DMS 273 (cell line): ENCODE measurements around the gene NTSR2.
A peak's percentile ranks its signal among the peaks of the same experiment; 100 is the strongest.
"Not testable (repeated sequence)": the region's sequence is repeated elsewhere in the genome, so short reads cannot be mapped to it uniquely, and the experiment has no call there.

Source experiments
- DNase-seq: peaks from one replicate; lab custom pipeline; 2025; ENCODE audit not compliant: unreplicated experiment; lab: John Stamatoyannopoulos, UW

The NTSR2 gene

GRCh38 chr2:11680182-11680900, 10.3 kb upstream of the NTSR2 start:
- no peak for DNase-seq

DNA sequence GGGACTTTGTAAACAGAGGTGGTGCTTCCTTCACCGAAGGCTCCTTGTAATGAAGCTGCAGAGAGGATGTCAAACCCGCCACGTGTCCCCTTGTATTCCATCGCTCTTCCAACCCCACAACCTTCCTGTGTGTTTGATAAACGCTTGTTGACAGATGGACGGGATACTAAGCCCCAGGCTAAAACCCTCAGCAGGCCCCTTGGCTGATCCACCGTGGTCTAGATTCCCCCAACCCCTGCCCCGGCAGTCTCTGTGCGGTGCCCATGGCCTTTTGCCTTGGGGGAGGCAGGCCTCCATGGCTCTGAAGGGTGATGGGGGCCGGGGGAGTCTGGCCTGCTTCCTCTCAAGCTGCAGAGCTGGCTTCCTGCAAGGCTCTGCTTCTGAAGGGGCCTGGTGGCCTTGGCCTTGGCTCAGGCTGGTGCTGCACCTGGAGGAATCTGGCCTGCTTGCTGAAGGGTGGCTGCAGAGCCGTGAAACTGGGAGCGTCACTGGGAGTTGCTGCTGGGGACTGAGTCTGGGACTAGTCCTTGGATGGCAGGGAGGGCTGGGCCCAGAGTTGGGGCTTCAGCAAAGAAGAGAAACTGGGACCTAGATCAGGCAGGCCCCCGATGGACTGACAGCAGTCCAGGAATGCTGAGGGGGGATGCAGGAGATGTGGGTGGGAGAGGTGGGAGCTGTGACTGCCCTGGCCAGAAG, 9.6 kb upstream of the NTSR2 start:
- DNase-seq = no peak

GRCh38 chr2:11679016-11679415, 9.0 kb upstream of the NTSR2 start:
- DNase-seq = no peak

GRCh38 chr2:11678306-11678960, 8.4 kb upstream of the NTSR2 start:
- DNase-seq = no peak

- no peak for DNase-seq
Observed at GRCh38 chr2:11677136-11678055, 7.4 kb upstream of the NTSR2 start.

DNA sequence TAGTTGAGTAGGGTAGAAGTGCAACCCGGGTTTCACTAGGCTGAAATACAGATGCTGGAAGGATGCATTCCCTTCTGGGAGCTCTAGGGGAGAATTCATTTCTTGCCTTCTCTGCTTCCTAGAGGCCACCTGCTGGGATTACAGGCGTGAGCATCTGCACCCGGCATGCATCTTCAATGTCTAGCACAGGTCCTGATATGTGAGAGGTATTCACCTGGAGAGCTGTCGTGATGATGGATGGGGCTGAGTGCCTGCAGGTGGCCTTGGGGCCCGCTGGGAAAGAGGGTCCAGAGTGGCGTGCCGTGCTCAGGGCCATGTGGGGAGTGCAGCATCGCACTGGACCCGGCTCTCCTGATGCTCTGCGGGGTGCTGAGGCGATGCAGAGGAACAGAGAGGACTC, 6.6 kb upstream of the NTSR2 start:
- DNase-seq = peak; percentile 22

GRCh38 chr2:11675423-11676112, 5.6 kb upstream of the NTSR2 start:
- DNase-seq = no peak

DNA sequence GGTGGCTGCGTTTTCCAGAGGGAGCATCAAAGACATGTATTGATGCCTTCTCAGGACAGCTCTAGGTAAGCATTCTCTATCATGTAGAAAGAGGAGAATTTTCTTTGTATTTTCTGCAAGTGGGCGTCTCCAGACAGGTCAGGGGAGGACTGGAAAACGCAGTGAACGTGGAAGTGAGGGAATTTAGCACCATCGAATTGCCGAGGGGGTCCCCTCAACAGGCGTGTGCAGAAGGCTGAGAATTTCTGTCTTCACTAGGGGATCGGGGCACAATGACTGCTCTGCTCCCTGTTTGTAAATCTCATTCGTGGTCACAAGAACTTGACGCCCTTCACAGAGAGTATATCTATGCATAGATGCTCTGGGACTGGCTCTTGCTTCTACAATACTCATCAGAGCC, 5.0 kb upstream of the NTSR2 start:
- DNase-seq = no peak

GRCh38 chr2:11672407-11672806, 2.4 kb upstream of the NTSR2 start:
- no peak for DNase-seq

DNA sequence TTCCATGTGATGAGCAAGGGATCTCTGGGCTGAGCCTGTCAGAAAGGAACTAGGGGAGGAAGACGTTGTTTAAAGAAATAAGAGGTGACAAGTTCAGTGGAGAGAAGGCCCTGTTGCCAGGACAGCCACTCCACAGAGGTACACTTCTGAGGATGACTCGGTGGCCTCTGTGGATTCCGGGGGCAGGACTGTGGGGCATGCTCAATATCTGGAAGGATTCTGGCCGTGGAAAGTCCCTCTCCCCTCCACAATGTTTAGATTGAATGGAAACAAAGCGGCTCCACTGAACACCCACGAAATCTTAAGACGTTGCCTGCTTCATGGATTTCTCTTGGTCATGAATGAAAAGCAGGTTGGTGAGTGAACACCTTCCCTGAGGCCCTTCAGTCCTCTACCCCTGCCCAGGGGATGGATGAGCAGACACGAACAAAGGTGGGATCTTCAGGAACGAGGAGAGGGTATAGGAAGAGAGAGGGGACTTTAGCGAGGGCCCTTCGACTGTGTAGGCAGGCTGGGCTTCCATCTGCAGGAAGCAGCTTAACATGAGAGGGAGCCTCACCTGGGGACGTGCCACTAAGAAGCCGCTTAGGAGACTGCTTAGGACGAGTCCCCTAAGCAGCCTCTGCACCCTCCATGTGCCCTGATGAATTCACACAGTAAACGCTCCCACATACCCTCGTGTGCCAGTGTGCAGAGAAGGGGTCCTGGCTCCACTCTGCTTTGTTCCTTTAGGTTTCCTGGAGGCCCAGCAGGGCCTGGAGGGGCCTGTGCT, 1.9 kb downstream of the NTSR2 start:
- no peak for DNase-seq

GRCh38 chr2:11667194-11667593, 2.8 kb downstream of the NTSR2 start:
- DNase-seq = no peak

- no peak for DNase-seq
Observed at GRCh38 chr2:11665510-11666362, 4.3 kb downstream of the NTSR2 start.

GRCh38 chr2:11665028-11665427, 5.0 kb downstream of the NTSR2 start:
- no peak for DNase-seq

GRCh38 chr2:11663427-11663826, 6.6 kb downstream of the NTSR2 start:
- DNase-seq = no peak

- DNase-seq = no peak
Observed at GRCh38 chr2:11662882-11663281, 7.1 kb downstream of the NTSR2 start.

GRCh38 chr2:11661891-11662435, 8.0 kb downstream of the NTSR2 start:
- no peak for DNase-seq

- not testable (repeated sequence) for DNase-seq
Observed at GRCh38 chr2:11660396-11660795, 9.6 kb downstream of the NTSR2 start.

DNA sequence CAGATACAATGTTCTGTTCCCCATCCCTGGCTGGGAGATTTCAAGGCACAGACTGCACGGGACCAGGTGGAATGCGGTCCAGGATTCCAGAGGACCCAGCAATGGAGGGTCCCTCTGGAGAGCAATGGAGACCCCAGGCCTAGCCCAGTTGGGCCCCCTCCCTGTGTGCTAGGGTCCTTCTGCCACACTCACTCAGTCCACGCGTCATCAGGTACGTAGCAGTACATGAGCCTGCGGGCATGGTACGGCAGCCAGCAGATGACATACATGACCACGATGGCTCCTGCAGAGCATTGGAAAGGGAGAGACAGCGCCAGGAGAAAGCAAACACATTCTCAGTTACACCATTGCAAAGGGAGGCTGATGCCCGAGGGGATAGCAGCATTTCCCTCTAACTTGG, 10.1 kb downstream of the NTSR2 start:
- DNase-seq = no peak

DNA sequence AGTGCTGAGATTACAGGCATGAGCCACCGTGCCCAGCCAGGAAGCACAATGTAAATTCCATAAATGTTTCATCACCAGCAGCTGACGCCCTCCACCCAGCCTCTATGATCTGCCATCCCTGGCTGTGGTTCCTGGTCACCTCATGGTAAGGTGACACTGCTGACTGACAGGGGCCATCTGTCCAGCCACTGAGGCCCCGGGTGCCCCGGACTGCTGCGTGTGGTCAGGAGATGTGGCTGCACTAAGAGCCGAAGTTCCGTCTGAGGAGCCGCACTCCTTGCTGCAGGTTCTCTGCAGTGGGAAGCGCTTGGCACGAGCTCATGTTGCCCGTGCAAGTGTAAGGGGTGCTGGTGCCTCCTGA, 10.9 kb downstream of the NTSR2 start:
- DNase-seq = no peak
